HG02759 (cell line): ENCODE data around the gene GSTA2.
"Not testable (repeated sequence)": the region's sequence is repeated elsewhere in the genome, so short reads cannot be mapped to it uniquely, and the experiment has no call there.

Experiments
- ATAC-seq: cut with Tn5 transposase; IDR thresholded peaks from one replicate; pipeline ENCODE4 v1.9.1; 2021; ENCODE audit warnings: mild to moderate bottlenecking, moderate library complexity; ENCODE audit not compliant: unreplicated experiment

The GSTA2 gene

DNA sequence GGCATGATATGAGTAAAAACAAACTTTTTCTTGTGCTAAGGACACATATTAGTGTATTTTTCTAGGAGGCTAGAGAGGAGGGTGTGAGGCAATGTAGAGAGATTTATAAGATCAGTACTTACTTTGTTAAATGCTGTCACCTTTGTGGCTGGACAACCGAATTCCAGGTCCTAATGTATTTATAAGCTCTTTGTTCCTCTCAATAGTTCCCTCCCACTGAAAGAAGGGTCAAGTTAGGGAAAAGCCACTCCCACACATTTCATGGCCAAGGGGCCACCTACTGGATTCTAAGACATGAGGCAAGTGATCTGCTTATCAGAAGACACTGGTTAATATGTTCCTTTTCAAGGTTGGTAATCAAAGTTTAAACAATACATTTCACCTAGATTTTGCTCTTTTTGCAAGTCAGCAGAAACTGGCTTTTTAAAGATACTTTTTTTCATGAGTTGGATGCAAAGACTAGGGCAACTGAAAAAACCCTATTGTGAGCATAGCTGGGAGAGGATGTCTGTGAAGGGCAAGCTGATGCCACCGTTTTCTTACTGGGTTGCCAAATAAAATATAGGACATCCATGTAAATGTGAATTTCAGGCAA, at the start of gene GSTA2:
Gene GSTA2, minus strand, starts transcription at position 154 of the 595 bp plus-strand sequence. CDS start 5,528 bp downstream, outside the sequence.
- ATAC-seq: not testable (repeated sequence)

DNA sequence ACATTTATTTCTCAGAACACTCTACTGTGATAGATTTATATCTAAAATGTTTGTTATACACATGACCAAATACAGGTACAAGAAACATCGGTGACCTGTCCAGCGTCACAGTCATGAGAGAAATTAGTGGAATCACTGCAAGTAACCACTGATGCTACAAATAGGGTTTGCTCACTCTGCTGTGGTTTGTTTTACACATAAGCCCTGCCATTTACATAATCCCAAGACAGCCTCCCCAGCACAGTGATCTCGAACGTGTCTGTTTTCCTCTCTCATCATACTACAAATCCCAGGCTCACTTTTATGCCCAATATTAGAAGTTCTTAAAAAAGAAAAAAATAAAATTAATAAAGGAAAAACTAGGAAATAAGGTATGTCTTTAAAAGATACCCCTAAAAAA, 46.5 kb upstream of the GSTA2 start:
- ATAC-seq: not testable (repeated sequence)

DNA sequence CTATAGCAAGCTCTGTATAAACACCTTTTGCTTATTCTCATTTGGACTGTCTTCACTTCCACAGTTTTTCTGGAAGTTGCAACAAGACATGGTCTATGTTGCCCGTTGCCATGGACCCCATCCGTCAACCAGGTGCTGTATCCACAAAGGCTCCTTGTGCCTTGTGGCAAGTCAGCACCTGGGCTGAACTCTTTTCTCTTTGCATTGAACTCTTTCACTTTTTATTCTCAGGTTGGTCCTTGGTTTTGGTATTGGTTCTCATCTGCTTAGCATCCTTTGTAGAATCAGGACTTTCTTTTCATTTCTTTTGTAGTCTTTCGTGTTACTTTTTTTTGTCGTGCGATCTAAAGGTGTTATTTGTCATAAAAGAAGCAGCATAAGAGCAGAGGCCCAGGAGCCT, 45.4 kb upstream of the GSTA2 start:
- ATAC-seq: no peak

DNA sequence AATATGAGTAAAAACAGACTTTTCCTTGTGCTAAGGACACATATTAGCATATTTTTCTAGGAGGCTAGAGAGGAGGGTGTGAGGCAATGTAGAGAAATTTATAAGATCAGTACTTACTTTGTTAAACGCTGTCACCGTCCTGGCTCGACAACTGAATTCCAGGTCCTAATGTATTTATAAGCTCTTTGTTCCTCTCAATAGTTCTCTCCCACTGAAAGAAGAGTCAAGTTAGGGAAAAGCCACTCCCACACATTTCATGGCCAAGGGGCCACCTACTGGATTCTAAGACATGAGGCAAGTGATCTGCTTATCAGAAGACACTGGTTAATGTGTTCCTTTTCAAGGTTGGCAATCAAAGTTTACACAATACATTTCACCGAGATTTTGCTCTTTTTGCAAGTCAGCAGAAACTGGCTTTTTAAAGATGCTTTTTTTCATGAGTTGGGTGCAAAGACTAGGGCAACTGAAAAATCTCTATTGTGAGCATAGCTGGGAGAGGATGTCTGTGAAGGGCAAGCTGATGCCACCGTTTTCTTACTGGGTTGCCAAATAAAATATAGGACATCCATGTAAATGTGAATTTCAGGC, 40.5 kb upstream of the GSTA2 start, which contains the start of gene GSTA1:
Gene GSTA1, minus strand, starts transcription at position 149 of the 588 bp plus-strand sequence. CDS start 4,549 bp downstream, outside the sequence.
- ATAC-seq: not testable (repeated sequence)

DNA sequence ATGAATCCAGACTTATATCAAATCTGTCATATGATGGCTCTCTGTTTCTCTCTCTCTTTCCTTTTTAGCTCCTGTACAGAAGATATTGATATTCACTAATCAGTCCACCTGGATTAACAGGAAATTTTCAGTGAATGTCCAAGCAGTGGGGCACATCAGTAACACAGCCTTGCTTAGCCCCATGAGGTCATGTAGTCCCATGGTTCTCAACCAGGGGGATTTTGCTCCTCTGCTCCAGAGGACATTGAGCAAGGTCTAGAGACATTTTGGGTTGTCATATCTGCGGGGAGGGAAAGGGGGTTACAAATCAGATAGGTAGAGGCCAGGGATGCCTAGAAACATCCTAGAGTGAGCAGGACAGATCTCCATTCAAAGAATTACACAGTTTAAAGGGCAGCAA, 39.5 kb upstream of the GSTA2 start:
- no peak for ATAC-seq

DNA sequence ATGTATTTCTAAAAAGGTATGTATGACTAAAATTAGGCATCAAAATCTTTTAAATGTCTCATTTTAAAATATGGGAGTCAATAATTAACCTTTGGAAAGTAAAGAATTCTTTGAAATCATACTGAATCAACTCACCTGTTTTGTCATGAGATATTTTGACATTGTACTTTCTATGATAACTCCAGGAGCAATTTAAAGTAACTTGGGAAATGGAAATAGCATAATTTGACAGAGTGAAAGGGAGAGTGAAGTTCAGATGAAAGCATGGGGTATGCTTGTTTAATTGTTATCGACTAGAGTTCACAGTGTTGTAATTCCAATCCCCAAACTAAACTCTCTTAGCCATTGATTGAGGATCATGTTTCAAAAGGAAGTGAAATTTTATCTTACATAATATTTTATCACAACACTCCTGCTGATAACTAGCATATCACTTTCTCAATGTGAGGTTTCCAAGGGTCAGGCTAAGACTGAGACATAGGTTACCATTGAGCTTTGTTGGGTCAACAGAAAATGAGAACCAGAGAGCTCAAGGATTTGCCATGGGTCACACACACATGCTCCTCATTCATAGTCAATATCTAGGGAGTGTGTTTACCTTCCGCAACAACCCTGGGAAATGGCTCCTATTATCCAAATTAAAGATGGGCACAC, 38.0 kb upstream of the GSTA2 start:
- ATAC-seq: no peak

DNA sequence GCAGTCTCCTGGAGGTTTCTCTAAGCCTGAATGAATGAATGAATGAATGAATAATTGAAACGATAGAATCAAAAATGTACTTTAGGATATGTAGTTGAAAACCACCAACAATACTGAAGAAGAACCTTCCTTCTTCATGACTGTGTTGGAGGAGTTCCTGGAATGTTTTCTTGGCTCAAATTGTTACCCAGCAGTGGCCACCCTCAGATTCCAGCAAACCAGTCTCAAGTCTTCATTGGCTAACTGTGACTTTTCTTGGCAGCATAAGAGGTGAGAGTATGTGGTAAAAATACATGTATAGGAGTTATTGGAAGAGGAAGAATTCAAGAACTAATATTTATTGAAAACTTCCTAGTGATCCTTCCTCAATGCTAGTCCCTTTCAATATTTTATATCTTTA, 36.0 kb upstream of the GSTA2 start:
- not testable (repeated sequence) for ATAC-seq

DNA sequence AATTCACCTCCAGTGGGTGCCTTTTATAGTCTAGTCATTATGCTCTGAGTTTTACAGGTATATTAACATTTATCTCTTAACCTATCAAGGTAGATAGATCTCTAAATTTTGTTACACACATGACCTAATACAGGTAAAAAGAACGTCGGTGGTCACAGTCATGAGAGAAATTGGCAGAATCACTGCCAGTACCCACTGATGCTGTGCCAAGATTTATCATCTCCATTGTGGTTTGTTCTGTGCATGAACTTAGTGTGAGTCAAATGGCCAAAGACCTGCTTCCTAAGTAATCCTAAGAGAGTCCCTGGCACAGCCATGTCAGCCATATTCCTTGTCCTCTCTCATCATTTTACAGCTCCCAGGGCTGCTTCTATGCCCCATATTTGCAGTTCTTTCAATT, 31.1 kb upstream of the GSTA2 start:
- ATAC-seq: not testable (repeated sequence)

DNA sequence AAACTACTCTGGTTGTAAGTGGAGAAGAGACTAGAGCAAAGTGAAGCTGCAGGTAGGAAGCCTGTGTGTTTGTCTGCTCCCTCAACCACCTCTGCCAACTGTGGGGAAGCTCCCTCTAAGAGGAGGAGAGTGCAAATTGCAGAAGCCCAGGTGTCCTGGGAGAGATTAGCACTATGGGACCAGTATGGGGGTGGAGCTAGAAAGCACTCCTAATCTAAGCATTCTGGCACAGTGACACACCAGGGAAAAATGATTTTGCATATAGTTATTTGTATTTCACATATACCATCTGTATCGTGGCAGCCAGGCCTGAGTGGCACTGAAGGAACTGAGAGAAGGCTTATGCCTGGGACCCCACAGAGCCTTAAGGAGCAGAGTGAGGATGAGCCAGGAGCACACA, 27.6 kb upstream of the GSTA2 start:
- ATAC-seq: no peak

DNA sequence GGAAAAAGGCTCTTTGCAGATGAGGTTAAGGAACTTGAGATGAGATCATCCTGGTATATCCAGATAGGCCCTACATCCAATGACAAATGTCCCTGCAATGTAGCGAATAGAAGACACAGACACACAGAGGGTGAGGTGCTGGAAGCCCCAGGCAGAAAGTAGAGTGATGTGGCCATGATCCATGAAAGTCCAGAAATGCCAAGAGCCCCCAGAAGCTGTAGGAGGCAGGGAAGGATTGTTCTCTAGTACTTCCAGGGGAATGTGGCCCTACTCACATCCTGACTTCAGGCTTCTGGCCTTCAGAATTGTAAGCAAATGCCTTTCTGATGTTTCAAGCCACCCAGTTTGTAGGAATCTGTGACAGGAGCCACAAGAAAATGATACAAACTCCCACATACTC, 26.4 kb upstream of the GSTA2 start:
- not testable (repeated sequence) for ATAC-seq

DNA sequence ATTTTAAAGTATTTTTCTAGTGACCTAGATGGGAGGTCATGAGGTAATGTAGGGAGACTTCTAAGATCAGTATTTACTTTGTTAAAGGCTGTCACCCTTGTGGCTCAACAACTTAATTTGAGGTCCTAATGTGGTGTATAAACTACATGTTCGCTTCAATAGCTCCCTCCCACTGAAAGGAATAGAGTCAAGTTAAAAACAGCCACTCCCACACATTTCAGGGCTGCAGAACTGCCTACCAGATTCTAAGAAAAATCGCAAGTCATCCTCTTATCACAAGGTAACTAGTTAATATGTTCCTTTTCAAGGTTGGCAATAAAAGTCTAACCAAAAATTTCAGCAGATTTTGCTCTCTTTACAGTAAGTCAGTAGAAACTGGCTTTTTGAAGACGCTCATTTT, 25.2 kb upstream of the GSTA2 start:
- no peak for ATAC-seq

DNA sequence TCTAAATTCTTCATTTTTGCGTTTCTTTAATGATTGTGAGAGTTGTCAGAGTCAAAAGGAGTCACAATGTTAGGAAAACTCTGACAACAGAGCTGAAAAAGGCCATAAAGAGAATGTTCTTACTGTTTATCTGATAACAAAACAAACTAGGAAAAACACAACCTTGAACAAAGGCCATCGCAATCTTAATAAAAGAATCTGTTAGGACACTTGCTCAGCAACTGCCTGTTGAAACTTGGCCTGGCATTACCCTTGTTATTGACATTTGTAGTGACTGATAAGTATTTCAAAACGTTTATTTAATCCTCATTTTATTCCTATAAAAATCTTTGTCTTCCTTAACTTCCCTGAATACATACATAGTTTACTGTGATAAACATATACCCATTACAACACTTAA, 24.6 kb upstream of the GSTA2 start:
- ATAC-seq: no peak

DNA sequence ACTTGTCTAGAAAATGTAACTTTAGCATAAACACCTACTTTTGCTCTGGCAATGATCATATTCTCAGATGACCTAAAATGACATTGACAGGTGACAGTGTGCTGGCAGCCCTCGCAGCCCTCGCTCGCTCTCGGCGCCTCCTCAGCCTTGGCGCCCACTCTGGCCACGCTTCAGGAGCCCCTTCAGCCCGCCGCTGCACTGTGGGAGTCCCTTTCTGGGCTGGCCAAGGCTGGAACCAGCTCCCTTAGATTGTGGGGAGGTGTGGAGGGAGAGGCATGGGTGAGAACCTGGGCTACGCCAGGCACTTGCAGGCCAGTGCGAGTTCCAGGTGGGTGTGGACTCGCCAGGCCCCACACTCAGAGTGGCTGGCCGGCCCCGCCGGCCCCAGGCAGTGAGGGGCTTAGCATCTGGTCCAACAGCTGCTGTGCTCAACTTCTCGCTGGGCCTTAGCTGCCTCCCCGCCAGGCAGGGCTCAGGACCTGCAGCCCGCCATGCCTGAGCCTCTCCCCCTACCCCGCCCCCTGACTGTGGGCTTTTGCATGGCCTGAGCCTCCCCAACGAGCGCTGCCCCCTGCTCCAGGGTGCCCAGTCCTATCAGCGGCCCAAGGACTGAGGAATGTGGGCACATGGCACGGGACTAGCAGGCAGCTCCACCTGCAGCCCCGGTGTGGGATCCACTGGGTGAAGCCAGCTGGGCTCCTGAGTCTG, 23.1 kb upstream of the GSTA2 start:
- ATAC-seq: no peak

DNA sequence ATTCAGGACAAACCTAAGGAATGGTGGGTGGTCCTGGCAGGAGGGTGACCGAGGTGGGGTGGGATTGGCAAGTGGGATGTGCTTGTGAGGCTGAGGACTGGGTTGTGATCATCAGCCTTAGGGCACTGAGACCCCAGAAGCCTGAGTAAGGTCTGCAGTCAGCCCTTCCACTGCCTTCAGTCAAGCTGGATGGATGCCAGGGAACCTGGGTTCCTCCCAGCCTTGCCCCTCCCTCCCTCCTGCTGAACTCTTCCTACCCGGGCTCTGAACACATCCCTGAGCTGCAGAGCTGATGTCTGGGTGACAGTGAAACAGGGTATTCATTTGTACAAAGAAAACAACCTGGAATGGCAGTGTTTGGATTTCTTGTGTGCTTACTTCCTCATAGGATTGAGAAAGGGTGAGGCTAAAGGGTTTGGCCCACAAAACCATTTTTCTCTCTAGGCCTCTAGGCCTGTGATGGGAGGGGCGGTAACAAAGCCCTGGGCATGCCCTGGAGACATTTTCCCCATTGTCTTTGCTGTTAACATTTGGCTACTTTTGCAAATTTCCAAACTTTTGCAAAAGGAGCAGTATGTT, 19.5 kb upstream of the GSTA2 start:
- ATAC-seq: not testable (repeated sequence)

DNA sequence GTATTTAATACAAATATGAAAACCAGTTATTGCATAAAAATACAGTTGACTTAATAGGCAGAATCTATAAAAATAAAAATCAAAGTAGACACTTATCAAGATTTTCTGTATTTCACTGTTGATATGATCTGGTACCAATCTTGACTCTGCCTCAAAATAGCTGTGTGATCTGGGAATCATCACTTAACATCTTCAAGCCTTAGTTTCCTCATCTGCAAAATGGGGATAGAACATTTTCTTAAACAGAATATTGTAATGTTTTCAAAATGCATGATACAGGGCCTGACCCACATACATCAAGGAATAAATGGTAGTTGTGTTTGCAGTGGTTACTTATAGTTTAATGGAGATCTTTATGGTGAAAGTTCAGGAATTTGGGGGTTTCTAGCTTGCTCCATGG, 18.9 kb upstream of the GSTA2 start:
- ATAC-seq: not testable (repeated sequence)

DNA sequence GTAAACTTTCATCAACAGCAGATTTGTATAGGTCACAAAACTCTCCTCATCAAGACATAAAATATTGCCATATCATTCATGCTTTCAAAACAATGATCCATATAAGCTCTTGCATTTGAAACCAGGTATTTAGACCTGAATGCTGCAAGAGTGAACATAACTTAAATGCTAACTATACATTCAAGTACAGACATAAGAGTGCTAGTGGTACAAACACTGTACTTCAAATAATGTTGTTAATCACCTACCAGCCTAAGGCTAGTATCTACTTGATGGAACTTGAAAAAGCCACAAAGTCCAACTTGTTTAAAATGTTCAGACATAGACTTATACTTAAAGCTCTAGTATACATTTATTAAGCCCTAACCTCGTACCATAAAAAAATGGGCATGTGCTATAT, 16.0 kb upstream of the GSTA2 start:
- no peak for ATAC-seq

DNA sequence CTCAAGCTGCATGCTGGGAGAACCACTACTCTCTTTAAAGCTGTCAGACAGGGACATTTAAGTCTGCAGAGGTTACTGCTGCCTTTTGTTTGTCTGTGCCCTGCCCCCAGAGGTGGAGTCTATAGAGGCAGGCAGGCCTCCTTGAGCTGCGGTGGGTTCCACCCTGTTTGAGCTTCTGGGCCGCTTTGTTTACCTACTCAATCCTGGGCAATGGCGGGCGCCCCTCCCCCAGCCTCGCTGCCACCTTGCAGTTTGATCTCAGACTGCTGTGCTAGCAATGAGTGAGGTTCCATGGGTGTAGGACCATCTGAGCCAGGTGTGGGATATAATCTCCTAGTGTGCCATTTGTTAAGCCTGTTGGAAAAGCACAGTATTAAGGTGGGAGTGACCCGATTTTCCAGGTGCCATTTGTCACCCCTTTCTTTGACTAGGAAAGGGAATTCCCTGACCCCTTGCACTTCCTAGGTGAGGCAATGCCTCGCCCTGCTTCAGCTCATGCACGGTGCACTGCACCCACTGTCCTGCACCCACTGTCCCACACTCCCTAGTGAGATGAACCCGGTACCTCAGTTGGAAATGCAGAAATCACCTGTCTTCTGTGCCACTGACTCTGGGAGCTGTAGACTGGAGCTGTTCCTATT, 13.6 kb upstream of the GSTA2 start:
- not testable (repeated sequence) for ATAC-seq

DNA sequence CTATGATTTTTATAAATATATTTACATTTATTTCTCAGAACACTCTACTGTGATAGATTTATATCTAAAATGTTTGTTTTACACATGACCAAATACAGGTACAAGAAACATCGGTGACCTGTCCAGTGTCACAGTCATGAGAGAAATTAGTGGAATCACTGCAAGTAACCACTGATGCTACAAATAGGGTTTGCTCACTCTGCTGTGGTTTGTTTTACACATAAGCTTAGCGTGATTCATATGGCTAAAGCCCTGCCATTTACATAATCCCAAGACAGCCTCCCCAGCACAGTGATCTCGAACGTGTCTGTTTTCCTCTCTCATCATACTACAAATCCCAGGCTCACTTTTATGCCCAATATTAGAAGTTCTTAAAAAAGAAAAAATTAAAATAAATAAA, 6.1 kb upstream of the GSTA2 start:
- not testable (repeated sequence) for ATAC-seq

DNA sequence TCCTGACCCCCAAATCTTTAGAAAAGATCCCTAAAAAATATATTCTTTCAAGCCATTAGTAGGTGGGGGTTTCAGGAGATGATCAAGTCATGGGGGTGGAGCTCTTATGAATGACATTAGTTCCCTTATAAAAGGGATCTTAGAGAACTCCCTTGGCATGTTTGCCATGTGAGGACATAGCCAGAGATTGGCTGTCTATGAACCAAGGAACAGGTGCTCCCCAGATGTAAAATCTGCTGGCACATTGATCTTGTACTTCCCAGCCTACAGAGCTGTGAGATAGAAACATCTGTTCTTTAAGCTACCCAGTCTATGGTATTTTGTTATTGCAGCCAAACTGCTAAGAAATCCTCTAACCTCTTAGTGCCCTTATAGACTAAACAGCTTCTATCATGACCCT, 4.4 kb upstream of the GSTA2 start:
- ATAC-seq: not testable (repeated sequence)

DNA sequence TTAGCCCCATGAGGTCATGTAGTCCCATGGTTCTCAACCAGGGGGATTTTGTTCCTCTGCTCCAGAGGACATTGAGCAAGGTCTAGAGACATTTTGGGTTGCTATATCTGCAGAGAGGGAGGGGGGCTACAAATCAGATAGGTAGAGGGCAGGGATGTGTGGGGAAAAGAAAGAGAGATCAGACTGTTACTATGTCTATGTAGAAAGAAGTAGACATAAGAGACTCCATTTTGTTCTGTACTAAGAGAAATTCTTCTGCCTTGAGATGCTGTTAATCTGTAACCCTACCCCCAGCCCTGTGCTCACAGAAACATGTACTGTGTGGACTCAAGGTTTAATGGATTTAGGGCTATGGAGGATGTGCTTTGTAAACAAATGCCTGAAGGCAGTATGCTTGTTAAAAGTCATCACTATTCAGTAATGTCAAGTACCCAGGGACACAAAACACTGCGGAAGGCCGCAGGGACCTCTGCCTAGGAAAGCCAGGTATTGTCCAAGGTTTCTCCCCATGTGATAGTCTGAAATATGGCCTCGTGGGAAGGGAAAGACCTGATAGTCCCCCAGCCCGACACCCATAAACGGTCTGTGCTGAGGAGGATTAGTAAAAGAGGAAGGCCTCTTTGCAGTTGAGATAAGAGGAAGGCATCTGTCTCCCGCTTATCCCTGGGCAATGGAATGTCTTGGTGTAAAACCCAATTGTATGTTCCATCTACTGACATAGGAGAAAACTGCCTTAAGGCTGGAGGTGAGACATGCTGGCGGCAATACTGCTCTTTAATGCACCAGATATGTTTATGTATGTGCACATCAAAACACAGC, 1.4 kb downstream of the GSTA2 start:
- ATAC-seq: not testable (repeated sequence)
